NCI-H774 (cell line): ENCODE measurements around the gene FAM9B.

Experiments used
- DNase-seq: peaks from one replicate; lab custom pipeline; 2025; lab: John Stamatoyannopoulos, UW

FAM9B gene

GRCh38 chrX:8980756-8981155 lies 53.2 kb downstream of the FAM9B start:
- DNase-seq, result no peak
